GM18858 (cell line): ENCODE data around the gene USP48.
"Not testable (repeated sequence)": the region's sequence is repeated elsewhere in the genome, so short reads cannot be mapped to it uniquely, and the experiment has no call there.

Experiments used
- ATAC-seq: cut with Tn5 transposase; IDR thresholded peaks from one replicate; pipeline ENCODE4 v1.9.1; 2021; ENCODE audit not compliant: unreplicated experiment

USP48 gene, protein sequence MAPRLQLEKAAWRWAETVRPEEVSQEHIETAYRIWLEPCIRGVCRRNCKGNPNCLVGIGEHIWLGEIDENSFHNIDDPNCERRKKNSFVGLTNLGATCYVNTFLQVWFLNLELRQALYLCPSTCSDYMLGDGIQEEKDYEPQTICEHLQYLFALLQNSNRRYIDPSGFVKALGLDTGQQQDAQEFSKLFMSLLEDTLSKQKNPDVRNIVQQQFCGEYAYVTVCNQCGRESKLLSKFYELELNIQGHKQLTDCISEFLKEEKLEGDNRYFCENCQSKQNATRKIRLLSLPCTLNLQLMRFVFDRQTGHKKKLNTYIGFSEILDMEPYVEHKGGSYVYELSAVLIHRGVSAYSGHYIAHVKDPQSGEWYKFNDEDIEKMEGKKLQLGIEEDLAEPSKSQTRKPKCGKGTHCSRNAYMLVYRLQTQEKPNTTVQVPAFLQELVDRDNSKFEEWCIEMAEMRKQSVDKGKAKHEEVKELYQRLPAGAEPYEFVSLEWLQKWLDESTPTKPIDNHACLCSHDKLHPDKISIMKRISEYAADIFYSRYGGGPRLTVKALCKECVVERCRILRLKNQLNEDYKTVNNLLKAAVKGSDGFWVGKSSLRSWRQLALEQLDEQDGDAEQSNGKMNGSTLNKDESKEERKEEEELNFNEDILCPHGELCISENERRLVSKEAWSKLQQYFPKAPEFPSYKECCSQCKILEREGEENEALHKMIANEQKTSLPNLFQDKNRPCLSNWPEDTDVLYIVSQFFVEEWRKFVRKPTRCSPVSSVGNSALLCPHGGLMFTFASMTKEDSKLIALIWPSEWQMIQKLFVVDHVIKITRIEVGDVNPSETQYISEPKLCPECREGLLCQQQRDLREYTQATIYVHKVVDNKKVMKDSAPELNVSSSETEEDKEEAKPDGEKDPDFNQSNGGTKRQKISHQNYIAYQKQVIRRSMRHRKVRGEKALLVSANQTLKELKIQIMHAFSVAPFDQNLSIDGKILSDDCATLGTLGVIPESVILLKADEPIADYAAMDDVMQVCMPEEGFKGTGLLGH

DNA sequence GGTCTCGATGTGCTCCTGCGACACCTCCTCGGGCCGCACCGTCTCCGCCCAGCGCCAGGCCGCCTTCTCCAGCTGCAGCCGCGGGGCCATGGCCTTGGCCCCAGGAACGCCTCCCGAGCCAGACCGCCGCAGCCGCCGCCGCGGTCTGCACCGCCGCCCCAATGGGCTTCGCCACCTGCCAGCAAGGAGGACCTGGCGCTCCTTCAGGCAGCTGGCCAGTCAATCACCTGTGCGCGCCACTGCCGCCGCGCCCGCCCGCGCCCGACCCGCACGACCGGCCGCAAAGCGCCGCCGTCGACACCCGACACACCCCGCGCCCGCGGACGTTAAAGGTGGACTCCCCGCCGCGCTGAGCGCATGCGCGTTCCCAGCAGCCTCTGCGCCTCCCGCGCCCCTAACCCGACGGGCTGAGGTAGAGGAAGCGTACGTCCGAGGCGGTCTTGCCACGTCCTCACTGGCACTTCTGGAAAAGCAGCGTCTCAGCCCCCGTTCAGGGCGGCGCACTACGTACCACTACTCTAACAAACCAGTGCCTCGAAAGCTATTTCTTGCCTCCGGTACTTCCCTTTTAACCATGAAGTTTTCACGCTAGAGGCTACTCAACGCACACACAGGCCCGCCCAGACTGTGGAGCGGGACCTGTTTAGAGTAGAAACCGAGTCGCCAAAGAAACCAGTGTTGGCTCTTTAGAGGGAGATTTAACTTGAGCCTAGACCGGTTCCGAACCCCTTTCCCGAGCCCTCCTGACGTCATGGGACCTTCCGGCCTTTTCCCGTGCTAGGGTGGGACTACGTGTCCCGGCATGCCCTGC lies at the start of gene USP48:
Gene USP48 (minus strand): TSS at position 282 of the 811 bp plus-strand sequence. CDS start 192 bp downstream, at position 90.
- ATAC-seq, result peak; percentile 32

DNA sequence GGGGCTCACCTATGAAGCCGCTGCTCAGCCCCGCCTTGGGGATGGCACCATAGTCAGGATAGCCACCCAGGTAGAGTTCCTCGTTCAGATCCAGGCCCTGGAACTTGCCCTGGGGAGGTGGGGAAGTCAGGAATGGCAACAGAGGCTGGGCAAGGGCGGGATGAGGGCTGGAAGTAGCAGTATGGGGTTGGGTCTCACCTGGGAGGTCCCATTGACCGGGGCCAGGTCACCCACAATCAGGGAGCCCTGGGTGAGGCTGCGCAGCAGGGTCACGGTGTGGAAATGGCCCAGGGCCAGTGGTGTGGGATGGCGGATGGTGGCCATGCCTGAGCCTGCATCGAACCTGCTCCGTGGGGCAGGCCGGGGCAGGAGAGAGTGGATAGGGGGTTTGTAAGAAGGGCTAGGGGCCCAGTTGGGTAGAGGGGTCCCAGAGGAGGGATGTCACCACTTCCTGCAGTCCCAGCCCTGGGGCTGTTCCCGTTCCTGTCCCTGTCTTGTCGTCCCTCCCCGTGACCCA lies 48.6 kb upstream of the USP48 start:
- no peak for ATAC-seq

DNA sequence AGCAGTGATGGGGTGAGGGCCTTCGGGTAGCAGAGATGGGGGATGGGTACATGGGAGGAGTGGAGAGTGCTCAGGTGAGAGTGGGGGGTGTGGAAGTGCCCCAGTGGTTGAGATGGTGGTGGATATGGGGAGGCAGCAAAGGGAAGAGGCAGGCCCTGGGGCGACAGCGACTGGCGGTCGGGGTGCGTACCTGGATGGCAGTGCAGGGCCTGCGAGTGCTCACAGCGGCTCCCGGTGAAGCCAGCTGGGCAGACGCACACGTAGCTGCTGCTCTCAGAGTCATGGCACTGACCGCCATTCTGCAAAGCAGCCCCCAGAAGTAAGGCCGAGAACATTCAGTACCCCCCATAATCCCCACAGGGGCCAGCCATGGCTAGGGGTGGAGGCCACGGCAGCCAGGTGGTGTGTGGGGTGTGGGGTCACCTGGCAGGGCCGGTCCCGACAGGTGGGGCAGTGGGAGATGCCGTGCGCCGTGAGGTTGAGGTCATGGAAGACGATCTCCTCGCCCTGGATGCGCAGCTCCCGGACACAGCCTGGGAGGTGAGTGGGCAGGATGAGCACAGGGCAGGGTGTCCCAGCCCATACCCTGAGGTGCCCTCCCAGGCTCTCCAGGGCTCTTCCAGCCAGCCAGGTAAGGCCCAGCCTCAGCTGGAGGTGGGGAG lies 48.0 kb upstream of the USP48 start:
- ATAC-seq, result no peak

DNA sequence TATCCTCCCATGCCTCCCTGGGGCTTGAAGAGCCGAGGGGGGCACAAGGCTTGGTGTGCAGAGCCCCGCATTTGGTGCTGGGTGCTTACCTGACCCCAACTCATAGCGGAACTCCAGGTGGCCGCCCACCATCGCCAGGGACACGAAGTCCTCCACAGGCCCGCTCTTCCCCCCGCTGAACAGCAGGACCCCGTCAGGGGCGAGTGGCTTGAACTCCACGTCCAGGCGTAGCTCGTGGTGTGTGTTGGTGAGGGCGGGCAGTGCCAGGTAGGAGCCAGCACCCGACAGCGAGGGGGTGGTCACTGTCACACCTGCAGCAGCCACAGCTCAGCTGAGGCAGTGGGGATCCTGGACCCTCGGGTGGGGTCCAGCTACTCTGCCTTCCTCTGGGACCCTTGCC lies 46.3 kb upstream of the USP48 start:
- no peak for ATAC-seq

DNA sequence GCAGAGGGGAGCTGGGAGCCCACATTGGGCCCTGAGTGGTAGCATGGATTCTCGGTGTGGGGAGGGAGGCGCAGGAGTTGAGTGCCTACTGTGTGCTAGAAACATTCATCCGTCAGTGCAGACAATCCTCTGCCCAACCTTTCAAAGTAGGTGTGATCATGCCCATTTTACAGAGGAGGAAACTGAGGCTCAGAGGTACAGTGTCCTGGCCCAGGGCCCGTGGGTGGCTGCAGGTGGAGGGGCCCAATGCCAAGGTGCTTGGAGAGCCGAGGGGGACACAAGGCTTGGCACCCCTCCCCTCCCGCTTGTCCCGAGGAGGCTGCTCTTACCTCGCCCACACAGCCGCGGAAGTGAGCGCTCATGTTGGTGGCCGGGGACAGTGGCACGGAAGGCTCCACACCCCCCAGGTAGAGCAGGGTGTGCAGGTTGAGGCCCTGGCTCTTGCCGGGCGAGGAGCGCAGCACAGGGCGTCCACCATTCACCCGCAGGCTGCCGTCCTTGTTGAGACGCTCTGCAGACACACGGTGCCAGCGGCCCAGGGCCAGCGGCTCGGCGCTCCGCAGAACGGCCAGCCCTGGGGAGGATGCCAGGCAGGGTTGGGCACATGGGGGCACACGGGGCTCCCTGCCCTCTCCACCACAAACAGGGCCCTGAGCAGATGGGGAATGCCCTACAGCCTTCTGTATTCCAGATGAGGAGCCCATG lies 45.7 kb upstream of the USP48 start:
- no peak for ATAC-seq

DNA sequence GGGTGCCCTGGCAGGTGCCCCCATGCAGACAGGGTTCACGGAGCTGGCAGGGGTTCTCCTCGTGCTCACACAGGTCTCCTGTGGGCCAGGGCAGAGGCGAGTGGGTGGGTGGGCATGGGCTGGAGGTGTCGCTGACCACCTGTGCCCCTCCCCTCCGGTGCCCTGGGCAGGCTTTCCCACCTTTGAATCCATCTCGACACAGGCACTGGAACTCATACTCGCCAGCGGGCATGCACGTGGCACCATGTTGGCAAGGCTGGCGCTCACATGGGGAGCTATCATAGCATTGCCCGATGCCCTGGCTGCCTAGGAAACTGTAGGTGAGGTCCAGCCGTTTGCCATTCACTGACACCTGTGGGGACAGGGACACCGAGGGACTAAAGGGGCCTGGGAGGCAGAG lies 45.1 kb upstream of the USP48 start:
- ATAC-seq, result no peak

DNA sequence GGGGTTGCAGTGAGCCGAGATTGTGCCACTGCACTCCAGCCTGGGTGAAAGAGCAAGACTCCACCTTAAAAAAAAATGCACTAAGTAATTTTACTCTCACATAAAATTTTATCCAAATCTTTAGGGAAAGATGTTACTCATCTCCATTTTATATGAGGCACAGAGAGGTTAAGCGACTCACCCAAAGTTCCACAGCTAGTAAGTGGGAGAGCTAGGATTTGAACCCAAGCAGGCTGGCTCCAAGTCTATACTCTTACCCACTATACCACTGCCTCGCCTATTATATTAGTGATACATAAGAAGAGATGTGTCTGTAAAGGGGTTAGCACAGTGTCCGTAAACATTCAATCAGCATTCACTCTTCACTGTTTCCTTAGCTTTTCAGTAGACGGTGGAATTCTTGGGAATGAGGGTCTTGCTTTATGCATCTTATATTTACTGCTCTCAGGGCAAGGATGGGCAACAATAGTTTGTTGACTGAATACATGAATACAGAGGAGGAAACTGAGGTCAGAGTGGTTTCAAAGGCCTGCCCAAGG lies 44.3 kb upstream of the USP48 start:
- no peak for ATAC-seq

DNA sequence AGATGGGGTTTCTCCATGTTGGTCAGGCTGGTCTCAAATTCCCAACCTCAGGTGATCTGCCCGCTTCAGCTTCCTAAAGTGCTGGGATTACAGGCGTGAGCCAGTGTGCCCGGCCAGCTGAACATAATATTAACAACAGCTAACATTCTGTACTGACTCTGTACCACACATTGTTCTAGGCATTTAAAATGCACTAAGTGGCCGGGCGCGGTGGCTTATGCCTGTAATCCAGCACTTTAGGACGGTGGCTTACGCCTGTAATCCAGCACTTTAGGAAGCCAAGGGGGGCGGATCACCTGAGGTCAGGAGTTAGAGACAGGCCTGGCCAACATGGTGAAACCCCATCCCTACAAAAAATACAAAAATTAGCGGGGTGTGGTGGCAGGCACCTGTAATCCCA lies 43.7 kb upstream of the USP48 start:
- not testable (repeated sequence) for ATAC-seq

DNA sequence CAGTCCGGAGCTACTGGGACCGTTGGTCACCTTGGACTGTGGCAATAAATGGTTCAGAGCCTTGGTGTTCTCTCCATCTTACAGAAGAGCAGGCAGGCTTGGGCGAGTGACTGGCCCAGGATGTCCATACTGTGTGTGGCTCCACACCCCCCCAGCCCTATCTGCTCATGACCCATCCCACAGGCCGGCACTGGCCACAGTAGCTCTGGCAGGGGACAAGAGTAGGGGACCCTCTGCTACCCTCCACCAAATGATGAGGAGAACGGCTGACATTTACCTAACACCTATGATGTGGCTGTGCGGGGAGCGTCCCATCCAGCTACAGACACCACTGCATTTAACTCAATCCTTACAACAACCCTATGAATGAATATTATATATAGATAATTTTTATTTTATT lies 42.4 kb upstream of the USP48 start:
- no peak for ATAC-seq

DNA sequence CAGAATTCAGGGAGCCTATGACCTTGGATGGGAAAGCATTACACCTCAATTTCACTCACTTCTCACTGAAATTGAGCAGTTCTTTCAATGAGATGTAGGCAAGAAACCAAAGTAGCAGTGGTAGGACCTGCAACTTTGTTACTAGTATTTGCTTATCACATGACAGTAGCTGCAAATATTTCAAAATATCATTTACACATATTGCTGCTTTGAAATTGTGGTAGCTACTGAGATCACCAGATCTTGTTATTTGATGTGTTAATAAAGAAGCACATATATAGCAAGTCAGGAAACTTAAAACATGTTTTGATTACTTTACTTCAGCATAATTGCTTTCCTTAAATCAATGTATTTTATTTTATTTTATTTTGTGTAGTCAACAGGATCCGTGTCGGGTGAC lies 42.0 kb upstream of the USP48 start:
- no peak for ATAC-seq

DNA sequence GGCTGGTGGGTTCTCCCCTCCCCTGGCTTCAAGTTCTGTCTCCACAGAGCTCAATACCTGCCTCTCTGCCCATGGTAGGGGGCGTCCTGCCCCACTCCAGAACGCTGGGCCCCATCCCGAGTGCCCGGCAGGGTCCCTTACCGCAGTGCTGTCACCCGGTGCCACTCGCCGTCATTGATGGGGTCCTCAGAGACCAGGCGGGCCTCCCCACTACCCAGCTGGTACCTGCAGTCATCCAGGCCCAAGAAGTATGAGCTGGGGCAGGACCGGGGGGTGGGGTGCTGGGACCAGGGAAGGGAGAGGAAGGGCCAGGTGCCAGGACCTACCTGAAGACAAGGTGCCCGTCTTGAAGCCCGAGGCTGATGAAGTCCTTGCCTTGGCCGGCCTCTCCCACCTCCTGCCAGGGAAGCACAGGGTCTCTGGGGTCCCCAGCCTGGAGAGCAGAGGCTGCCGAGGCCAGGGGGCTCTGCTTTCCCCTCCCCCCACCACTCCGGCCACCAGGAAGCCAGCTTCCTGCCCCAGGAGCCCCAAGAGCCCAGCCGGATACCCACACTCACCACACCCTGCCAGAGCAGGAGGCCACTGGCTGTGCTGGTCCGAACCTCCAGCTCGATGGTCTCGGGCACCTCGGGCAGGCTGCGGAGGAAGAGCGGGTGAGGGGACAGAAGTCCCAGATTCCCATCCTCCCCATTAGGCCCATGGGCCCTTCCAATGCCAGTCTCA lies 41.2 kb upstream of the USP48 start:
- ATAC-seq, result no peak

DNA sequence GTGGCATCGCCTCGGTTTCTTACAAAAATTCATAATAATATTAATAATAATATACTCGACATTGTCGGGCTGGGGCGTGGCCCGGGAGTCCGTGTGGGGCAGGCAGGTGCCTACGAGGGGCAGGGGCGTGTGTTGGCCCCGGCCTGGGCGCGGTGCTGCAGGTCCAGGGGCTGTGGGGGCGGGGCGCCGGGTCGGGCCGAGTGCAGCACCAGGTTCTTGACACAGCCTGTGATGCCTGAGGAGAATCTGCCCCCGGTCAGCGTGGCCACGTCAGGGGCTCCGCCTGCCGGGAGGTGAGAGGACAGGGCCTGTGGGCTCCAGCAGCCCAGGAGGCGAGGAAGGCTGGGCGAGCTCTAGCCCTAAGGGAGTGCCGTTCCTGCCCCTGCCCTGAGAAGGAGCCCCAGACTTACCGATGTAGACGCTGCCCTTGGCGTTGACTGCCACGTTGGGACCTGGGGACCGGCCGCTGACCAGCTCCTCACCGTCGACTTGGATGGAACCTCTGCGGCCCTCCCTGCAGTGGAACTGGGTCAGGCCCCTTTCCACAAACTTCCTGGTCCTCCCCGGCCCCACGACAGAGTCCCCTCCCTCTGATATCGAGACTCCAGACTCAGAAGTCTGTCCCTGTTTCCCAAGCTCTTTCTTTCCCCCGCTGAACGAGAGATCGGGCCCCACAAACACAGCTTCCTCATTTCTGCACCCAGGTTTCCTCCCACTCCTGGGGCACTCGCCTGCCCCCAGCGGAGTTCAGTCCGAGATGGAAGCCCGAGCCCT lies 40.4 kb upstream of the USP48 start:
- no peak for ATAC-seq

DNA sequence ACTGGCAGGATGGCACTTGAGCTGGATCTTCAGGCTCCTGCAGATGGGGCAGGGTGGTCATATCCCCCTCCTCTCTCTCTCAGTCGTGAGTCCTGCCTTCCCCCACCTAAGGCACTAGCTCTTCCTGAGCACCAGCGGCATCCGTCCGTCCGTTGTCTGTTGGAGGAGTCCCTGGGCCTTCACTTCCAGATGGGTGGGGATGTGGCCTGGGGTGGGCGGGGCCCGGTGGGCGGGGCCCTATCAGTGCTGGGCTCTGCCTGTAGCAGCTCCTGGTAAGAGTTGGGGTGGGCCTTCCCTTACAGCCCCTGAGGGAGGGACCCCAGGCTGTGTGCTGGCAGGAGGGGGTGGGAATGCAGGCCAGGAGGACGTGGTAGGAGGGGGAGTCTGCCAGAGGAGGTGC lies 39.4 kb upstream of the USP48 start:
- ATAC-seq, result no peak

DNA sequence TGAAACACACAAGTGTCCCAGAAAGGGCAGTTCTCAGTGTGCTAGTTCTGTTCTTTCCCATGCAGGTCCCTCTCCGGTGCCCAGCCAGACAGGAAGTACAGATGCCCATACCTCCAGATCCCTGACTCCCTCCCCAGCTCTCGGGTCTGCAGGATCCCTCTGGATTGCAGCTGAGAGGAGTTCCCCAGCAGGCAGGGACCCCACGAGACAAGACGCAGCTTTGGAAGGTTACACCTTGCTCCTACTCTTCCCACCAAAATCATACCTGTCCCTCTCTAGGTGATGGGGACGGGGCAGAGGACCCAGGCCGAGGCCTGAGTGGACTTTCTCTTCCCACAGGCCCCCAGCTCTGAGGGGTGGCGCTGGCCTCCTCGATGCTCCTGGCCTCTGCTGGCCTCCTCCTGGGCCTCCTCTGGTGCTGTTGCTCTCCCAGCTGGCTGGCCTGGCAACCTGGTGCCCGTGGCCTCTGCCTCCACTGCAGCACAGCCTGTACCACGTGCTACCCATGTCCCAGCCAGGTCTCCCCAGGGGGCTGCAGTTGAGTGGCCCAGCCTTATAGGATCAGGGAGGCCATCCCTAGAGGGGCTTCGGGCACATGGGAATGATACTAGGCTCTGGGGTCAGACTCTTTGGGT lies 38.6 kb upstream of the USP48 start:
- no peak for ATAC-seq

DNA sequence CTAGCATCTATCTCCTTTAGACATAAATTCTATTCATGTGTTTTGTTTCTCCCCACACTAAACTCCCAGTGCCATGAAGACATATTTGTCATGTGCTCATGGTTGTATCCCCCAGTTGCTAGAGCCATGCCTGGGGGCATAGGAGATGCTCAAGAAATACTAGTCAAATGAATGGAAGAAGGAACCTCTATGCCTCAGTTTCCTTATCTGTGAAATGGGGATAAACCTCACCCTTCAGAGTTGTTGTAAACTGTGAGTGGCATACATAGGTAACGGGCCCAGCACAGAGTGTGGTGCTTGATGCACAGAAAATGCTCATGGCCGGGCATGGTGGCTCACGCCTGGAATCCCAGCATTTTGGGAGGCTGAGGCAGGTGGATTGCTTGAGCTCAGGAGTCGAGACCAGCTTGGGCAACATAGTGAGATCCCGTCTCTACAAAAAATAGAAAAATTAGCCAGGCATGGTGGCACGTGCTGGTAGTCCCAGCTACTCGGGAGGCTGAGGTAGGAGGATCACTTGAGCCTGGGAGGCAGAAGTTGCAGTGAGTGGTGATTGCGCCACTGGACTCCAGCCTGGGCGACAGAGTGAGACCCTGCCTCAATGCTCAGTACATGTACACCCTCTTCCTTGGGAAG lies 37.8 kb upstream of the USP48 start:
- no peak for ATAC-seq

DNA sequence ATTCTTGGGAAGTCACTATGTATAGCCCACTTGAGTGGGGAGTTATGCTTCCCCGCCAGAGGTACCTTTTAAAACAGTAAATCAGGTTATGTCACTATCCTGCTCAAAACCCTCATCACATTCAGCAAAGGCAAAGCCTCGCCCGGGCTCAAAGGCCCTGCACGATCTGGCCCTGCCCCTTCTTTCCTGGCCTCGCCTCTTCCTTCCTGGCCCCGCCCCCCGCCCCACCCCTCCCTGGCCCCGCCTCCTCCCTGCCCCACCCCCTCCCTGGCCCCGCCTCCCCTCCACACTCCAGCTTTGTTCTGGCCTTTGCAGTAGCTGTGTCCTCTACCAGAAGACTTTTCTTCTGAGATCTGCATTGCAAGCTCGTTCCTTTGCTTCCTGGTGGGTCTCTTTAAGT lies 35.7 kb upstream of the USP48 start:
- no peak for ATAC-seq
